HuH-7 (cell line): ENCODE data around the gene CEBPA.
A peak's percentile ranks its signal among the peaks of the same experiment; 100 is the strongest.

Experiments used
- DNase-seq: peaks from one replicate; pipeline ENCODE4 v3.0.0; 2011; ENCODE audit warnings: low spot score

The CEBPA gene

GRCh38 chr19:33302175-33302973 is at the start of gene CEBPA:
Gene CEBPA, minus strand, starts transcription at chr19:33302534. Its CDS starts 120 bp downstream, at chr19:33302414.
- peak; percentile 92 for DNase-seq

- no peak for DNase-seq
These were observed 48.4 kb upstream of the CEBPA start for GRCh38 chr19:33350538-33351309.

- no peak for DNase-seq
These were observed 47.3 kb upstream of the CEBPA start for GRCh38 chr19:33349319-33350289.

GRCh38 chr19:33348301-33349010 is 46.1 kb upstream of the CEBPA start:
- DNase-seq: no peak

- DNase-seq: no peak
These were observed 45.0 kb upstream of the CEBPA start for GRCh38 chr19:33347300-33347699.

- no peak for DNase-seq
These were observed 44.3 kb upstream of the CEBPA start for GRCh38 chr19:33346665-33347064.

- DNase-seq: no peak
These were observed 42.8 kb upstream of the CEBPA start for GRCh38 chr19:33345163-33345562.

GRCh38 chr19:33344573-33344925 is 42.2 kb upstream of the CEBPA start:
- DNase-seq: no peak

- DNase-seq: no peak
These were observed 41.7 kb upstream of the CEBPA start for GRCh38 chr19:33343859-33344572.

GRCh38 chr19:33343301-33343700 is 41.0 kb upstream of the CEBPA start:
- DNase-seq: no peak

GRCh38 chr19:33340991-33341390 is 38.7 kb upstream of the CEBPA start:
- DNase-seq: no peak

- DNase-seq: no peak
These were observed 37.0 kb upstream of the CEBPA start for GRCh38 chr19:33339016-33339984.

GRCh38 chr19:33335446-33335845 is 33.1 kb upstream of the CEBPA start:
- no peak for DNase-seq

- DNase-seq: no peak
These were observed 31.9 kb upstream of the CEBPA start for GRCh38 chr19:33334271-33334670.

GRCh38 chr19:33333642-33334041 is 31.3 kb upstream of the CEBPA start:
- no peak for DNase-seq

- no peak for DNase-seq
These were observed 30.8 kb upstream of the CEBPA start for GRCh38 chr19:33333151-33333550.

- no peak for DNase-seq
These were observed 29.9 kb upstream of the CEBPA start for GRCh38 chr19:33332248-33332647.

GRCh38 chr19:33329736-33330135 is 27.4 kb upstream of the CEBPA start:
- no peak for DNase-seq

- no peak for DNase-seq
These were observed 26.7 kb upstream of the CEBPA start for GRCh38 chr19:33329060-33329459.

GRCh38 chr19:33325920-33326319 is 23.6 kb upstream of the CEBPA start:
- DNase-seq: no peak
